Prostate gland (tissue), 2 donors: ENCODE data around the gene PRDM11.

Experiments used
- POLR2A ChIP-seq: fragments of 450-650 bp; IDR thresholded peaks from one replicate; pipeline ENCODE4 v1.6.1; 2016; ENCODE audit warnings: antibody characterized with exemption, mild to moderate bottlenecking
- POLR2AphosphoS5 ChIP-seq: sonication (generic); formaldehyde crosslinking; IDR thresholded peaks from one replicate; pipeline ENCODE4 v1.6.1; 2017; ENCODE audit warnings: antibody characterized with exemption
- TF ChIP-seq, protein P1 (sequence below), 4 experiments: fragments of 200-600 bp in 2 of 4; fragments of 450-650 bp in 2 of 4; sonication (generic) in 2 of 4; IDR thresholded peaks; 1 replicate in 3 of 4; 2 replicates in 1 of 4; pipeline ENCODE4 v1.5.1; 2016 to 2019; ENCODE audit warnings: antibody characterized with exemption in 4 of 4, mild to moderate bottlenecking in 2 of 4, moderate library complexity in 2 of 4

DNA sequence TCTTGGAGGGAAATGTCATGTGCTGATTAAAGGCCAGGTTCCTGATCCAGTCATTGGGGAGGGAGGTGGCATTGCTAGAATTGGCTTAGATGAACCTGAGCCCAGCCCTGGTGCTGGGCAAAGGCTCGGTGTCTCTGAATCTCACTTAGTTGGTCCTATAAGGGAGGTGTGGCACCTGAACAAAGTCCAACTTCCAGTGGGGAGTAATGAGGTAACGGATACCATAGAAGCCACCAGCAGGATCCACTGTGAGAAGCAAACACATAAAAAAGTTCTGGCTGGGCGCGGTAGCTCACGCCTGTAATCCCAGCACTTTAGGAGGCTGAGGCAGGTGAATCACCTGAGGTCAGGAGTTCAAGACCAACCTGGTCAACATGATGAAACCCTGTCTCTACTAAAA is 26.6 kb downstream of the PRDM11 start:
- TF ChIP-seq, protein P1, sequence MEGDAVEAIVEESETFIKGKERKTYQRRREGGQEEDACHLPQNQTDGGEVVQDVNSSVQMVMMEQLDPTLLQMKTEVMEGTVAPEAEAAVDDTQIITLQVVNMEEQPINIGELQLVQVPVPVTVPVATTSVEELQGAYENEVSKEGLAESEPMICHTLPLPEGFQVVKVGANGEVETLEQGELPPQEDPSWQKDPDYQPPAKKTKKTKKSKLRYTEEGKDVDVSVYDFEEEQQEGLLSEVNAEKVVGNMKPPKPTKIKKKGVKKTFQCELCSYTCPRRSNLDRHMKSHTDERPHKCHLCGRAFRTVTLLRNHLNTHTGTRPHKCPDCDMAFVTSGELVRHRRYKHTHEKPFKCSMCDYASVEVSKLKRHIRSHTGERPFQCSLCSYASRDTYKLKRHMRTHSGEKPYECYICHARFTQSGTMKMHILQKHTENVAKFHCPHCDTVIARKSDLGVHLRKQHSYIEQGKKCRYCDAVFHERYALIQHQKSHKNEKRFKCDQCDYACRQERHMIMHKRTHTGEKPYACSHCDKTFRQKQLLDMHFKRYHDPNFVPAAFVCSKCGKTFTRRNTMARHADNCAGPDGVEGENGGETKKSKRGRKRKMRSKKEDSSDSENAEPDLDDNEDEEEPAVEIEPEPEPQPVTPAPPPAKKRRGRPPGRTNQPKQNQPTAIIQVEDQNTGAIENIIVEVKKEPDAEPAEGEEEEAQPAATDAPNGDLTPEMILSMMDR (IDR thresholded peaks at IDR 0.05), result no peak
- TF ChIP-seq POLR2A, result no peak
- no peak for TF ChIP-seq POLR2AphosphoS5
